T follicular helper cell (primary cell): ENCODE measurements around the gene TMEM190.
"Not testable (repeated sequence)": the region's sequence is repeated elsewhere in the genome, so short reads cannot be mapped to it uniquely, and the experiment has no call there.

Source experiments
- DNase-seq: peaks from one replicate; pipeline ENCODE4 v3.0.0-alpha.2; 2020; ENCODE audit warnings: low read depth
- total RNA-seq, 2 experiments: gene quantifications; one replicate each; lab custom pipeline; 2026; lab: John Stamatoyannopoulos, UW

Gene TMEM190
- 0 reads per million in 2 experiments for total RNA-seq

DNA sequence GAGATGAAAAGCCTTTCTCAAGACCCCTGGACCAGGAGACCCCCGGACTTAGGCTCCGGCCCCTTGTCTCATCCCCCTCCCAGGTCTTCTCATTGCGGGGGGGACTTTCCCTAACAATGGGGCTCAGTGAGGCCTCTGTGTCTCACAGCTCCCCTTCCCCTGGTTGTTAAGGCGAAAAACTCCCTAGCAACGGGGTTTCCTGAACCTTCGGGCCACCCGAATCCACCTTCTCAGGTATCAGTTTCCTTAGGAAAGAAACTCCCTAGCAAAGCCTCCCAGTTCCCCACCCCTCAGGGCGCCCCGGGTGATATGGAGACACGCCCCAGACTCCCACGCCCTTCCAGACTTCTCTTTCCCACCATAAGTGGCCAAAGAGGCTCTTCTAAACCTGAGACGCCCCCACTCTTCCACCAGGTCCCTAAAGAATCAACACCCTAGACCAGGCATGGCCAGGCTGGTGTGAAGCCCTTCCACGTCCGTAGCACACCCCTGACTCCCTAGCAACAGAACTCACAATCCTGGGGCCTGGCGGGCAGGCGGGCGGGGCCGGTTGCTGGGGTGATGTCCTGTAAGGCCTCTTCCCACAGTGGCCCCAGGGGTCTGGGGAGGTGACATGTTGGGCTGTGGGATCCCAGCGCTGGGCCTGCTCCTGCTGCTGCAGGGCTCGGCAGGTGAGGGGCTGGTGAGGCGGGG lies at the start of gene TMEM190:
TSS of gene TMEM190 (plus strand) at position 586 of the 693 bp plus-strand sequence. CDS start at position 614, 28 bp downstream.
- DNase-seq, result no peak

DNA sequence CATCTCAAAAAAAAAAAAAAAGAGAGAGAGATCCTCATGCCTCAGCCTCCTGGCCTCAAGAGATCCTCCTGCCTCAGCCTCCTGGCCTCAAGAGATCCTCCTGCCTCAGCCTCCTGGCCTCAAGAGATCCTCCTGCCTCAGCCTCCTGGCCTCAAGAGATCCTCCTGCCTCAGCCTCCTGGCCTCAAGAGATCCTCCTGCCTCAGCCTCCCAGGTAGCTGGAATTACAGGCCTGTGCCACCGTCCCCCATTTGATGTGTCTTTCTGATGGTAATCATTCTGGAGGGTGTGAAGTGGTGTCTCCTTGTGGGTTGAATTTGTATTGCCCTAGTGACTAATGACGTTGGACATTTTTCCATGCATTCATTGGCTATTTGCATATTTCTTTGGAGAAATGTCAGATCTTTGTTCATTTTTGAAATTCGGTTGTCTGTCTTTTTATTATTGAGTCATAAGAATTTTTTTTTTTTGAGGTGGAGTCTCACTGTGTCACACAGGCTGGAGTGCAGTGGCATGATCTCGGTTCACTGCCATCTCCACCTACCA lies 47.8 kb upstream of the TMEM190 start:
- not testable (repeated sequence) for DNase-seq

DNA sequence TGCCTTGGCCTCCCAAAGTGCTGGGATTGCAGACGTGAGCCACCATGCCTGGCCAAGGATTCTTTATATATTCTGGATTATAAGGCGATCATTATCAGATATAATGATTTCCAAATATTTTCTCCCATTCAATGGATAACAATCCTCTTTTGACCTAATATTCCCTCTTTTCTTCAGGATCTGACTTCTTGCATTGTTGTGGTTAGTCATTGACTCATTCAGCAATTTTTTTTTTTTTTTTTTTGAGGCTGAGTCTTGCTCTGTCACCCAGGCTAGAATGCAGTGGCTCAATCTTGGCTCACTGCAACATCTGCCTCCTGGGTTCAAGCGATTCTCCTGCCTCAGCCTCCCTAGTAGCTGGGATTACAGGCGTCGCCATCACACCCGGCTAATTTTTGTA lies 46.8 kb upstream of the TMEM190 start:
- DNase-seq, result not testable (repeated sequence)

DNA sequence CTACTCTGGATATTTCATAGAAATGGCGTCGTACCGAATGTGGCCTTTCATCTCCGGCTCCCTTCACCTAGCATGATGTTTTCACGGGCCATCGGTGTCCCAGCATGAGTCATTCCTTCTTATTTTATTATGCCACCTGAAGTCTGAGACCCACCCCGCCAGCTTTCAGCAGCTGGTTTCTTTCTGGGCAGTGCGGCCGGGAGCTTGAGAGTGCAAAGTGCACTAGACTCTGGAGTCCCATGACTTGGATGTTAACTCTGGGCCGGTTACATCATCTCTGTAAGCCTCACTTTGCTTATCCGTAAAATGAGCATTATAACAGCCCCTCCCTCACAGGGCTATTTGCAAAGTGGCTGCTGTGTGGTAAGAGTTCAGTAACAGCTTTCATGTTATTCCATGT lies 42.8 kb upstream of the TMEM190 start:
- no peak for DNase-seq

DNA sequence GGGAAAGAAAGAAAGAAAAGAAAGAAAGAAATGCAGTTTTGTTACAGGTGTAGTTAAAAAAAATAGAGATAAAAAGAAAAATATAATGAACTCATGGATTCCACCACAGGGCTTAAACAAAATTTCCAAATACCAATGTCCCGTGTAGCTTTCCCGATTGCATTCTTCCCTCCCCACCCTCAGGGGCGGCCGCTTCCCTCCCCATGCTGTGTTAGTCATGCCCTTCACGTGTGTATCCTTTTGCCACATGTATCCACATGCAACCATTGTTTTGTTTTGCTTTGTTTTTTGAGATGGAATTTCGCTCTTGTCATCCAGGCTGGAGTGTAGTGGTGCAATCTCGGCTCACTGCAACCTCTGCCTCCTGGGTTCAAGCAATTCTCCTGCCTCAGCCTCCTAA lies 40.5 kb upstream of the TMEM190 start:
- no peak for DNase-seq

DNA sequence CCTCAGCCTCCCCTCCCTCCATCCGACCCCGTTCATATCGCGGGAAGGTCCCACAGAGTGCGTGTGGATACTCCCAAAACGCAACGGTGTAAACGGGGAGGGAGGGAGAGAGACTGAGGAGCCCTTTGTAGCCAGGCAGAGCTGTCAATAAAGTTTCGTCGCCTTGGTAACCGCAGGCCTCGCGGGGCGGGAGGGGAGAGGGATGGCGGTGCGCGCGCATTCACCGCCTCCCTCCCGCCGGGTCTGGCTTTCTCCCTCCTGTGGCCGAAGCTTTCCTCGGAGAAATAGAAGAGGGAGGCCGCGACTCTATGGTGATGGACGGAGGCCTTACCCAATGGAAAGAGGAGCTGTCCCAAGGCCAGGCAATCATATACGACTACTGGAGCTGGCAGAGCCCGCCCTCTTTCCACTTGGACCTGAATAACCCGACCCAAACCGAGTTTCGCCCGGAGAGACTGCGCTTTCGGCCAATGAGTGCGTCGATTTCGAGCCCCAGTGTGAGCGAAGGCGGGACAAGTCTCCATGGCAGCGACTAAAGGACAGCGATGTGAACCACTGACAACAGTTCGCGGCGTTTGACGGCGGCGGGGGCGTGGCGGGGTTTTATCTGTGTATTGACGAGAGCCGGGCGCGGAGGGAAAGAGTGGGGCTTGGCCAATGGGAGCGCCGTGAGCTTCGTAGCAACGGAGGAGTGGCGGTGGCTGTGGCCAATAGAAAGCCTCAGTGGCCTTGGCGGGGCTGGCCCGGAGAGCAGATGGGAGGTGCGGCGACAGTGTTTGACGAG lies 37.3 kb upstream of the TMEM190 start, which contains the start of gene KMT5C:
TSS of gene KMT5C (plus strand) at position 772 of the 784 bp plus-strand sequence. CDS start 2,061 bp downstream, outside the sequence.
- peak; percentile 100 for DNase-seq

DNA sequence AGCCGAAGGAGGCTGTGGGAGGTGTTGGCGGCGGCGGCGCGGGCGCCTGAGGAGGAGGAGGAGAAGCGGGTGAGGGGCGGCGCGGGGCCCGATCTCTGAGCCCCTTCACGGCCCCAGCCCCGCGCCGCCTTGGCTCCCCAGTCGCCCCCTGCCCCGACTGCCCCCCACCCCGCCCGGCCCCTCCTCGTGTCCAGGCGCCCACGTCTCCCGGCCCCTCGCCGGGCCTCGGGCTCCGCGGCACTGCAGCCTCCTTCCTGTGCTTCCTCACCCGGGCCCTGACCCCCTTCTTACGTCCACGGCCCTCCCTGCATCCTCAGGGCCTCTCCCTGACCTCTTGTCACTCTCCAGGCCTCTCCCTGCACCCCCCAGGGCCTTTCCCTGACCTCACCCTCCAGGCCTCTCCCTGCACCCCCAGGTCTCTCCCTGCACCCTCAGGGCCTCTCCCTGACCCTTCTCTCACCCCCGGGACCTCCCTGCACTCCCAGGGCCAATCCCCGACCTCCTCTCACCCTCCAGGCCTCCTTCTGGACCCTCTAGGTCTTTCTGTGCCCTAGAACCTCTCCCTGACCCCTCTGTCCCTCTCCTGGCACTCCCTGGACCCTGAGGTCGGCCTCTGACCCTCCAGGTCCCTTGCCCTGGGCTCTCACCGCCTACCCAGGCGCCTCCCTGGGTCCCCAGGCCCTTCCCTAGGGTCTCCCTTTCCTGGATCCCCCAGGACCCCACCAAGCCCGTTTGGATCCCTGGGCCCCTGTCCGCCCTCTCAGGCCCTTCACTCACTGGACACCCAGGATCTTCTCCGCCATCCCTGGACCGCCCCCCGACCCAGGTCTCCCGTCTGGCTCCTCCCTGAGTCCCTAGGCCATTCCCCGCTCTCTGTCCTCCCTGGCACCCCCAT lies 36.5 kb upstream of the TMEM190 start:
- DNase-seq, result no peak

DNA sequence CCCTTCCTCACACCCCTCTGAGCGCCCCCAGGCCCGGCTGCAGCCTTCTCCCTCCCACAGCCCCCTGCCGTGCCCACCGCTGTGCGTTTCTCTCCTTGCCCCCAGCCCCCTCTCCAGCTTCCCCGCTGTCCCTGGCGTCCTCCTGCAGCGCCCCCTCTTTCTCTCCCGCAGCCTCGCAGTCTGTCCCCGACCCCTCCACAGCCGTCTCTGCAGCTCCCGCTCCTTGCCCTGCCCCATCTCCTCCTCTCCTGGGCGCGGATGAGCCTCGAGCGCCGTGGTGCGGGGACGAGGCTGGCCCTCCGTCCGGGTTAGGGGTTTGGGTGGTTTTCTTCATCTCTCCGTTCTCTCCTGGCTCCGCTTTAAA lies 35.9 kb upstream of the TMEM190 start:
- no peak for DNase-seq

DNA sequence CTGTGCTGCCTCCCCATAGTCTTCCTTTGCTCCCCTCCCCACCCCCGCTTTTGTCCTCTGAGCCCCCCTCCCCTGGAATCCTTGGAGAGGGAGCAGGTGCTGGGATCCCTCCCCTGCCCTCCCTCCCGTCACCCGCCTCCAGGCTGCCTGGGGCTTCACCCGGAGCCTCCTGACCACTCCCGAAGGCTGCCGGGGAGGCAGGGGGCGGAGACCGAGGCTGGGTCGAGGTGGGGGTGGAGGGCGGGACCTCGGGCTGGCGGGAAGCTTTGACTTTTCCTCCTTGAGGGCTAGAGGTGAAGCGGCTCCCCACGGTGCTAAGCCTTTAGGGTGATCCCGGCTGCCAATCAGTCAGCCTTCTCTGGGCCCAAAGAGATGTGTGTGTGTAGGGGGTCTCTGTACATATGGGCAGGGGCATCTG lies 35.4 kb upstream of the TMEM190 start:
- peak; percentile 23 for DNase-seq

DNA sequence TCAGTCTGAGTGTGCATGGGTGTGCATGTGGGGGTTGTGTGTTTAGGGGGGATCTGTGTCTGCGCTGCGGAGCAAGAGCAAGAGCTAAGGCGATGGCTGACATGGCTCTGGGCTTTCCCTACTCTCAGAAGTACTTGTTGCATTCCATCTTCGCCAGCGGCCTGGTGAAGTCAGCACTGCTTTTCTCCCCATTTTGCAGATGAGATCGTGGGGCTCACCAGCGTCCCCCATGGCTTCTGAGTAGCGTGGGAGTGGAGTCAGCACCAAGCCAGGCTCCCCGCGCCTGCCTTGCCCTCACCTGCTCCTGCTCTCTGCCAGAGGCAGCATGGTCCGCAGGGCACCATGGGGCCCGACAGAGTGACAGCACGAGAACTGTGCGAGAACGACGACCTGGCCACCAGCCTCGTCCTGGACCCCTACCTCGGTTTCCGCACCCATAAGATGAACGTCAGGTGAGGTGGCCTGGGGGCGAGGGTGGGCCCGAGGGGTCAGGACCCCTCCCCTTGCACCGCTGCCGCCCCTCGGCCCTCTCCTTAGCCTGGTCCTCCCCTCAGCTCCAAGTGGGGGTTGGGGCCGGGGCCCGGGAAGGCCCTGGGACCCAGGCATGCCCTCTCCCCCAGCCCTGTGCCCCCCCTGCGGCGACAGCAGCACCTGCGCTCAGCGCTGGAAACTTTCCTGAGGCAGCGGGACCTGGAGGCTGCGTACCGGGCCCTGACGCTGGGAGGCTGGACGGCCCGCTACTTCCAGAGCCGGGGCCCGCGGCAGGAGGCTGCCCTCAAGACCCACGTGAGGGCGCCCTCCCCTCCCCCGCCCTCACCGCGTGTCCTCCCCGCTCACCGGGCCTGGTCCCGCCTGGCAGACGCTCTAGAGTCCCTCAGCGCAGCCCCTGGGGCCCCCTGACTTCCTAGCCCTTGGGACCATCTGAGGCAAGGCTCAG lies 34.8 kb upstream of the TMEM190 start:
- no peak for DNase-seq

DNA sequence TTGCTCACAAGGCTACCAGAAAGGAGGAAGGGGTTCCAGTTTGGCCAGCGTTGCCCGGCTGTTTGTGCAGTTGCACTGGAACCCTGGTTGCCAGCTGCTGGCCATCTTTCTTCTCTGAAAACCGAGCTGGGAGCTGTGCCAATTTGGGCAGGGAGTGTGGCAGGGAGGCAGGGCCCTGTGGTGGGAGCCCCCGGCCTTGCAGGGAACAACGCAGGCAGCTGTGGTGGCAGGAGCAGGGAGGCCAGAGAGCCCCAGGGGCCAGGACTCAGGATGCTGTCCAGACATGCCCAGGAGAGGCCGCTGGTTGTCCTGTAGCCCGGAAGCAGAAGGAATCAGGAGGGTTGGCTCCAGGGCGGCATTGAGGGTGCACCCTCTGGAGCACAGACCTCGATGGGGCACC lies 32.2 kb upstream of the TMEM190 start:
- DNase-seq, result no peak

DNA sequence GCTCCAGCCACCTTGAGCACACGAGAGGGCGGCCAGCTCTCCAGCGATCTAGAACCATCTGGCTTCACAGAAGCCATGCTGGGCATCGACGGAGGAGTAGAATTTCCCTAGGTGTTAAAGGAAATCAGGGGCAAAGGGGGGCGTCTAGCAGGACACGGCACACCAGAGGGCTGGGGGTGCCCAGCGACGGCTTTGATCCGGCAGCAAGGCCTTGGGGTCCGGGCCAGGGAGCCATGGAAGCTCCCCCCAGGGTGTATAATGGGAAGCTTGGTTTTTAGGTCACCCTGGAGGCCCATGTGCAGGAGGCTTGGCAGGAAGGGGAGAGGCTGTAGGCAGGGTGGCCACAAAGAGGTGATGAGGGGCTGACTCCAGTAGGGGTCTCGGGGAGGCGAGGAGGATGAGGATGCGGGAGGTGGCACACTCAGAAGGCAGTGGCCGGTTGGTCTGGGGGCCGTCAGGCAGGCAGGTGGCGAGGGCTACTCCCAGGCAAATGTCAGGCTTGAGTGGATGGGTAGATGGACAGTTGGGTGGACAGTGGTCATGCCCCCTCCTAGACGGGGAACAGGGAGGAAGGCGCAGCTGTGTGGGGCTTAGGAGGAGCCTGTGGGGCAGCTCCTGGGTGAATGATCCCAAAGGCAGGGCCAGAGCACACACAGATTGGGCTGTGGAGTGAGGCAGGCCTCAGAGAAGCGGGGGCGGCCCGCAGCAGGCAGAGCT lies 31.4 kb upstream of the TMEM190 start:
- no peak for DNase-seq

DNA sequence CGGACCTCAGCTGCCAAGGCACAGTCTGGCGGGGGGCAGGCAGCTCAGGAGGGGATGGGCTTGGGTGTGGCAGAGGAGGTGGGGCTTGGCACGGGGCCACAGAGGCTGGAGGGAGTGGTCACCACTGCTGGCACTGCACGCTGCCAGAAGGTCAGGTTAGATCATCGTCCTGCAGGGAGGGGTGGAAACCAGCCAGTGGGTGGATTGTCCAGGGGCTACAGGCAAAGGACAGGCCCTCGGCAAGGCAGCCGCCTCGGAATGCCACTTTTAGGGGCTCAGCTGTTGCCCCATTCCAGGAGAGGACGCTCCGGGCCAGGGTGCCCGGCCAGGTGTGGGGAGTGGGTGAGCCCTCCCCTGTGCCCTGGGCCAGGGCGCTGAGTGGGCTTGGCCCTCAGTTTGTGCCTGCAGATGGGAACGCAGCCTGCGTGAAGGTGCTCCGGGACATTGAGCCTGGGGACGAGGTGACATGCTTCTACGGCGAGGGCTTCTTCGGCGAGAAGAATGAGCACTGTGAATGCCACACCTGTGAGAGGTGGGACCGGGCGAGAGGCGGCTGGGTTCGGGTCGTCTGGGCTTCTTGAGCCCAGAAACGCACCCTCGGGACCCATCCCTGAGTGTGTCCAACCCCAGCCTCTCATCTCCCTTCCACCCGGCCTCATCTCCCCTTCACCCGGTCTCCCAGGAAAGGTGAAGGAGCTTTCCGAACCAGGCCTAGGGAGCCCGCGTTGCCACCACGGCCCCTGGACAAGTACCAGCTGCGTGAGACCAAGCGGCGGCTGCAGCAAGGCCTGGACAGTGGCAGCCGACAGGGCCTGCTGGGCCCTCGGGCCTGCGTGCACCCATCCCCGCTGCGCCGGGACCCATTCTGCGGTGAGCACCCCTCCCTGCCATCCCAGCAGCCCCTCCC lies 30.6 kb upstream of the TMEM190 start:
- no peak for DNase-seq

DNA sequence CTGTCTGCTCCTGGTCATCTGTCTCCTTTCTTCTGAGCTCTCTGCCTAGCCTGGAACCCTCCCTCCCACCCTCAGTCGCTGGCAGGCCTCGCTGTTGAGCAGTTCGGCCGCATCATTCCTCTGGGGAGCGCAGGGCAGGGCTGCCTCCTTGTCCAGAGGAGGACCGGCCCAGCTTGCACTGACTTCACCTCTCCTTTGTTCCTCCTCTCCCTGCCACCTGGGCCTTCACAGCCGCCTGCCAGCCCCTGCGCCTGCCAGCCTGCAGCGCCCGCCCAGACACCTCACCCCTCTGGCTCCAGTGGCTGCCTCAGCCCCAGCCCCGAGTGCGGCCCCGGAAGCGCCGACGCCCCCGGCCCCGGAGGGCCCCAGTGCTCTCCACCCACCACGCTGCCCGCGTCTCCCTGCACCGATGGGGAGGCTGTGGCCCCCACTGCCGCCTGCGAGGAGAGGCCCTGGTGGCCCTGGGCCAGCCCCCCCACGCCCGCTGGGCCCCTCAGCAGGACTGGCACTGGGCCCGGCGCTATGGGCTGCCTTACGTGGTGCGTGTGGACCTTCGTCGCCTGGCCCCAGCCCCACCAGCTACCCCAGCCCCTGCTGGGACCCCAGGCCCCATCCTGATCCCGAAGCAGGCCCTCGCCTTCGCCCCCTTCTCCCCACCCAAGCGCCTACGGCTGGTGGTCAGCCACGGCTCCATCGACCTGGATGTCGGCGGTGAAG lies 29.7 kb upstream of the TMEM190 start:
- no peak for DNase-seq

DNA sequence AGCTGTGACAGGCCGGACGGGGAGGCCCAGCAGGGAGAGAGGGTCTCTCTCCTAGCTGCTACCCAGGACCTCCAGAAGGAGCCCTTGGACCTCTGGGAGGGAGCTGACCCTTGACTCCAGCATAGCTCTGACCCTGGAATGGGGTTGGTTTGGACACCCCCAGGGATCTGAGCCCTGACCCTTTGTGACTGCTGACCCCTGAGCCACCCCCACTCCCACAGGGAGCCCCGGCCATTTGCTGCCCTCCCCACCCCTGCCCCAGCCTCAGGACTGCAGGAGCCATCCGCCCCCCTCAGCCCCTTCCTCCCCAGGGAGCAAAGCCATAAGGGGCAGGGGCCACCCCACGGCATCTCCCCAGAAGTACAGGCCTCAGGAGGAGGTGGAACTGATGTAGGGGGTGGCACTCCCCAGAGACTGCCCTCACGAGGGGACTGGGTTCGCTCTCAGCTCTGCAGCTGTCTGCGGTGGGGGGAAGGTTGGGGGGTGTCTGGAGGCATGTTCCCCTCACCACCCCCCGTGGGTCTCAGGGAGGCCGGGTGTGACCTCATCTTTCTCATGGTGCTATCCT lies 29.1 kb upstream of the TMEM190 start:
- no peak for DNase-seq

DNA sequence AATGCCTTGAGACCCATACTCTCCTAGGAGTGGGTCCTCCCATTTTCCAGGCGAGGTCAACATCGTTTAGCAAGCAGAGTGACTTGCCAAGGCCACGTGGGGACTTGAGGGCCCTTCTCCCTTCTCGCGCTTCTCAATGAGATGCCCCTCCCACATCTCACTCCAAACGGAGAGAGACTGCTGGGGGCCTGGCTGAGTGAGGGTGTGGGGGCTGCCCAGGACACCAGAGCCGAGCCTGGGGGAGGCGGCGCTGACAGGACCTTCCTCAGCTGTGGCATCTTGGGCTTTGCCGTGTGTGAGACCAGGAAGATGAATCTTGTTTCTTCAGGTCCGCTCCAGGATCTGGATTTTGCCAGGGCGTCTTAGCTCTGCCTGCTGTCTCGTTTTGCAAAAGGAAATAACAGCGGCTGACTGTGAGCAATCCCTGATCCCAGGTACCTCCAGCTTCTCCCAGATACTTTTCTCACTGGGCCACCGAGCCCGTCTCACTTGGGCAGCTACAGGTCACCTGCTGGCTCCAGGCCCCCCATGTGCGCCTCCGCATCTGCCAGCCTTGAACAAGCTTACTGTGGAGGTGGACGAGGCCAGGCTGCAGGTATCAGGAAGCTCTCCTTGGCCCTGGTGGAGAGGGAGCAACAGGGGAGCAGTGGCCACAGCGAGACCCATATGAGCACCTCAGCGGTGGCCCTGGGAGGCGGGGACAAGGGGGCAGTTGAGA lies 28.1 kb upstream of the TMEM190 start:
- no peak for DNase-seq

DNA sequence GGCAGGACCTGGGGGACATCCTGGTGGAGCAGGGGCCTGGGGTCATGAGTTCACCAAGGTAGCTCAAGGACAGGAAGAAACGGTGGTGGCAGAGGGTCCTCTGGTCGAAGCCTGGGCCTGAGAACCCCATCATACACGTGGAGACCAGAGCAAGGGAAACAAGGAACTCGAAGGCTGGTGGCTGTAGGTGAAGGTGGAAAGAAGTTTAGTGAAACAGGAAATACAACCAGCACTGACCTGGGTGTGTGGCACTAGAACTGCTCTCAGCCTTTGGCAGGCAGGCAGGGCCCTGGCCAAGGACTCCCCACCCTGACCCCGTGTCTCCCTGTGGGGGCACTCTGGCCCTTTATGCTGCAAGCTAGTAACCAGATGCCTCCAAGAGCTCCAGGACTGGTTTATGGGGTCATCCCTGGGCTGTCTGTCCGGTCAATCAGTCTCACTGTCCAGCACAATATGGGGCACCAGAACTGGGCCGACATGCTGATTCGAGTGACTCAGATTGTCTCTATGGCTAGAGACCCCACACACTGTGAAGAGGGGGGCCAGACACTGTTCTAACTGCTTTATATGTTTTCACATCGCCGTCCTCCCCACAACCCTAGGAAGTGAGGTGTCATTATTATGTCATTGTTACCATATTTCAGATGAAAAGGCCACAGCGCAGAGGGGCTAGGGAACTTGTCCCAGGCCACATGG lies 25.9 kb upstream of the TMEM190 start:
- no peak for DNase-seq
